Fibroblast of lung (primary cell): Measurements from ENCODE around the gene GRIN3B.

Experiments
- CTCF ChIP-seq, 2 donors: IDR thresholded peaks in 1 of 2; conservative IDR thresholded peaks in 1 of 2; 1 replicate in 1 of 2; 2 replicates in 1 of 2; pipeline ENCODE4 v1.5.1; 2011 to 2012; ENCODE audit warnings: low read length in 2 of 2, control low read depth in 1 of 2, inconsistent platforms in 1 of 2, low read depth in 1 of 2, mild to moderate bottlenecking in 1 of 2
- EZH2 ChIP-seq: IDR thresholded peaks from 2 replicates; pipeline ENCODE4 v1.5.1; 2012; ENCODE audit warnings: low read length, control low read depth, mild to moderate bottlenecking; ENCODE audit errors: missing control alignments

- TF ChIP-seq CTCF (conservative IDR thresholded peaks at IDR 0.05 in 1 of 2, IDR thresholded peaks at IDR 0.05 in 1 of 2; ENCODE audit: low read depth in 1 of 2, low read length in 2 of 2) (no peak), EZH2 (peak; percentile 77)
Observed at GRCh38 chr19:996051-996838, 4.0 kb upstream of the GRIN3B start.
